H1 (cell line): Measurements from ENCODE around the gene GIMAP7. TPM values are rescaled to one million over a fixed set of nuclear protein-coding genes. Genes with fewer than 3 reads are reported as not detected.

Experiments
- CTCF ChIA-PET: fragments of 300-600 bp; sonication (Branson Sonifier 250); formaldehyde crosslinking; loops from one replicate; lab custom pipeline; 2021; ENCODE audit not compliant: partially characterized antibody; lab: Charles Lee
- POLR2A ChIA-PET: fragments of 300-600 bp; sonication (Branson Sonifier 250); formaldehyde crosslinking; loops from one replicate; lab custom pipeline; 2021; ENCODE audit warnings: inconsistent platforms; ENCODE audit not compliant: partially characterized antibody; lab: Charles Lee
- DNase-seq, 2 experiments: peaks; one replicate each; pipeline versions ENCODE4 v3.0.0 to v3.0.0-alpha.2; 2010 to 2022; ENCODE audit warnings: low spot score in 2 of 2, low read depth in 1 of 2, mixed read lengths in 1 of 2
- FAIRE-seq: peaks from 2 replicates; lab custom pipeline; 2011; peaks lifted over from hg19 to GRCh38; lab: Jason Lieb, UNC
- H2AFZ ChIP-seq: 2 replicates; pipeline ENCODE4 v1.8.1; 2012; ENCODE audit warnings: low read length, inconsistent platforms
- H2AK5ac ChIP-seq: 2 replicates; pipeline ENCODE4 v1.6.1; 2013; ENCODE audit warnings: low read depth, low read length
- H2BK120ac ChIP-seq: replicated peaks from 2 replicates; pipeline ENCODE3; 2013; ENCODE audit warnings: low read depth, low read length, inconsistent platforms
- H2BK12ac ChIP-seq: 2 replicates; pipeline ENCODE4 v1.6.1; 2013; ENCODE audit warnings: low read depth, low read length
- H2BK15ac ChIP-seq: 2 replicates; pipeline ENCODE4 v1.6.1; 2013; ENCODE audit warnings: low read length
- H2BK20ac ChIP-seq: 2 replicates; pipeline ENCODE4 v1.6.1; 2013; ENCODE audit warnings: low read length
- H2BK5ac ChIP-seq: 2 replicates; pipeline ENCODE4 v1.6.1; 2013; ENCODE audit warnings: low read depth, low read length
- H3K14ac ChIP-seq: 2 replicates; pipeline ENCODE4 v1.6.1; 2013; ENCODE audit warnings: inconsistent platforms; ENCODE audit not compliant: insufficient read length
- H3K18ac ChIP-seq: 2 replicates; pipeline ENCODE4 v1.6.1; 2013; ENCODE audit warnings: low read length; ENCODE audit errors: extremely low read depth
- H3K23ac ChIP-seq: 2 replicates; pipeline ENCODE4 v1.6.1; 2013; ENCODE audit warnings: inconsistent platforms; ENCODE audit not compliant: insufficient read length
- H3K23me2 ChIP-seq: 2 replicates; pipeline ENCODE4 v1.6.1; 2013; ENCODE audit warnings: low read depth, low read length
- H3K27ac ChIP-seq: 2 replicates; pipeline ENCODE4 v1.6.1; 2011; ENCODE audit warnings: low read depth, low read length, inconsistent platforms
- H3K27me3 ChIP-seq, 4 experiments: replicated peaks in 1 of 4; 1 replicate in 1 of 4; 2 replicates in 3 of 4; pipeline versions ENCODE4 v1.6.1 to v1.8.1; 2011 to 2013; ENCODE audit warnings: low read length in 3 of 4, mild to moderate bottlenecking in 3 of 4, inconsistent platforms in 2 of 4, mixed read lengths in 2 of 4, moderate library complexity in 1 of 4; ENCODE audit not compliant: control insufficient read depth in 3 of 4, insufficient read depth in 3 of 4; ENCODE audit errors: extremely low read depth in 1 of 4
- H3K36me3 ChIP-seq, 4 experiments: 2 replicates each; pipeline versions ENCODE4 v1.6.1 to v1.8.1; 2011 to 2013; ENCODE audit warnings: mild to moderate bottlenecking in 4 of 4, low read length in 3 of 4, moderate library complexity in 2 of 4, control low read depth in 1 of 4, inconsistent platforms in 1 of 4; ENCODE audit not compliant: insufficient read depth in 4 of 4, control insufficient read depth in 2 of 4
- H3K4ac ChIP-seq: replicated peaks from 2 replicates; pipeline ENCODE3; 2013; ENCODE audit warnings: low read length, low read depth, mixed read lengths, inconsistent platforms; ENCODE audit not compliant: insufficient read length
- H3K4me1 ChIP-seq, 4 experiments: replicated peaks in 1 of 4; 1 replicate in 1 of 4; 2 replicates in 3 of 4; pipeline versions ENCODE4 v1.6.1 to v1.8.1; 2011 to 2013; ENCODE audit warnings: low read length in 3 of 4, inconsistent platforms in 2 of 4, mixed read lengths in 1 of 4; ENCODE audit not compliant: insufficient read depth in 4 of 4, control insufficient read depth in 3 of 4
- H3K4me2 ChIP-seq, 2 experiments: 2 replicates each; pipeline versions ENCODE4 v1.6.1 to v1.8.1; 2011 to 2013; ENCODE audit warnings: low read depth in 2 of 2, low read length in 2 of 2, control low read depth in 1 of 2, inconsistent platforms in 1 of 2, mild to moderate bottlenecking in 1 of 2; ENCODE audit not compliant: insufficient read depth in 1 of 2
- H3K4me3 ChIP-seq, 4 experiments: fragments of 200-600, 300-600 bp in 1 of 4; sonication (generic), shearing (Covaris generic), sonication (Bioruptor Twin) in 1 of 4; 2 replicates each; pipeline versions ENCODE4 v1.5.1 to v1.8.1; 2011 to 2016; ENCODE audit warnings: low read length in 4 of 4, low read depth in 3 of 4, control low read depth in 2 of 4, inconsistent platforms in 2 of 4, mild to moderate bottlenecking in 2 of 4, mixed read lengths in 1 of 4, moderate library complexity in 1 of 4; ENCODE audit not compliant: insufficient read depth in 2 of 4; ENCODE audit errors: extremely low read depth in 1 of 4
- H3K56ac ChIP-seq: replicated peaks from 2 replicates; pipeline ENCODE3; 2013; ENCODE audit warnings: low read depth, mild to moderate bottlenecking, mixed read lengths, low read length, inconsistent platforms; ENCODE audit not compliant: insufficient read length
- H3K79me1 ChIP-seq: 2 replicates; pipeline ENCODE4 v1.6.1; 2013; ENCODE audit warnings: low read depth, low read length, control low read depth
- H3K79me2 ChIP-seq, 2 experiments: 2 replicates each; pipeline versions ENCODE4 v1.6.1 to v1.8.1; 2012 to 2013; ENCODE audit warnings: low read length in 2 of 2, mild to moderate bottlenecking in 2 of 2, inconsistent platforms in 1 of 2; ENCODE audit not compliant: insufficient read depth in 2 of 2, control insufficient read depth in 1 of 2
- H3K9ac ChIP-seq, 4 experiments: replicated peaks in 1 of 4; 1 replicate in 1 of 4; 2 replicates in 3 of 4; pipeline versions ENCODE4 v1.6.1 to v1.8.1; 2011 to 2013; ENCODE audit warnings: low read depth in 3 of 4, low read length in 3 of 4, control low read depth in 2 of 4, mild to moderate bottlenecking in 2 of 4, moderate library complexity in 2 of 4, inconsistent platforms in 1 of 4; ENCODE audit errors: extremely low read depth in 1 of 4
- H3K9me3 ChIP-seq, 2 experiments: 2 replicates each; pipeline versions ENCODE4 v1.6.1 to v1.8.1; 2012 to 2013; ENCODE audit warnings: mild to moderate bottlenecking in 2 of 2, moderate library complexity in 2 of 2, control low read depth in 1 of 2, inconsistent platforms in 1 of 2, low read depth in 1 of 2, low read length in 1 of 2, mixed read lengths in 1 of 2; ENCODE audit not compliant: insufficient read depth in 2 of 2
- H4K20me1 ChIP-seq, 2 experiments: replicated peaks in 1 of 2; 2 replicates each; pipeline versions ENCODE3 to v1.8.1; 2011 to 2013; ENCODE audit warnings: inconsistent platforms in 2 of 2, low read length in 2 of 2, mild to moderate bottlenecking in 1 of 2; ENCODE audit not compliant: insufficient read depth in 2 of 2, control insufficient read depth in 1 of 2
- H4K5ac ChIP-seq: 2 replicates; pipeline ENCODE4 v1.6.1; 2013; ENCODE audit warnings: low read length, low read depth, mixed read lengths, inconsistent platforms; ENCODE audit not compliant: insufficient read length
- H4K8ac ChIP-seq: 2 replicates; pipeline ENCODE4 v1.8.0; 2013; ENCODE audit warnings: mild to moderate bottlenecking, moderate library complexity, low read length, inconsistent platforms; ENCODE audit not compliant: insufficient read depth; ENCODE audit errors: extremely low read depth
- H4K91ac ChIP-seq: replicated peaks from 2 replicates; pipeline ENCODE3; 2013; ENCODE audit warnings: low read length, mixed read lengths, inconsistent platforms; ENCODE audit not compliant: insufficient read length
- CREB1 ChIP-seq: IDR thresholded peaks from 2 replicates; pipeline ENCODE4 v1.6.1; 2012; ENCODE audit warnings: inconsistent platforms
- CTCF ChIP-seq, 3 experiments: IDR thresholded peaks; 1 replicate in 2 of 3; 2 replicates in 1 of 3; pipeline versions ENCODE4 v1.5.1 to v1.6.1; 2011; ENCODE audit warnings: low read length in 3 of 3, mild to moderate bottlenecking in 3 of 3, inconsistent platforms in 2 of 3, low read depth in 1 of 3, moderate library complexity in 1 of 3; ENCODE audit not compliant: insufficient read depth in 1 of 3; ENCODE audit errors: control extremely low read depth in 1 of 3
- RAD21 ChIP-seq, 2 experiments: IDR thresholded peaks in 1 of 2; conservative IDR thresholded peaks in 1 of 2; 2 replicates each; pipeline ENCODE4 v1.6.1; 2011; ENCODE audit warnings: low read depth in 2 of 2, low read length in 2 of 2, improper control_type of control experiment in 1 of 2, inconsistent platforms in 1 of 2, mild to moderate bottlenecking in 1 of 2, moderate library complexity in 1 of 2
- USF2 ChIP-seq: IDR thresholded peaks from 2 replicates; pipeline ENCODE4 v1.6.1; 2011; ENCODE audit warnings: low read length, improper control_type of control experiment
- YY1 ChIP-seq: IDR thresholded peaks from 2 replicates; pipeline ENCODE4 v1.6.1; 2011; ENCODE audit warnings: low read depth, mild to moderate bottlenecking, low read length
- WGBS, 2 experiments: shearing (Covaris generic) in 1 of 2; methylation state at CpG; one replicate each; pipeline versions ENCODE4 v1.1.6 to v1.1.7; 2013 to 2015; ENCODE audit warnings: low lambda C conversion rate in 2 of 2, mixed read lengths in 2 of 2, inconsistent platforms in 1 of 2, low coverage in 1 of 2, missing lambda C conversion rate in 1 of 2; ENCODE audit not compliant: insufficient replicate concordance in 2 of 2, insufficient coverage in 1 of 2, insufficient read length in 1 of 2; ENCODE audit errors: extremely low coverage in 1 of 2, missing lambda C conversion rate in 1 of 2; 5-methylcytosine and 5-hydroxymethylcytosine counted together
- polyA plus RNA-seq, 7 experiments: library from polyadenylated mRNA; depleted of rRNA in 3 of 7; stranded (reverse) in 5 of 7; unstranded in 2 of 7; fragments of >200 nt in 5 of 7; fragments of 200-250 nt in 2 of 7; gene quantifications; 1 replicate in 5 of 7; 2 replicates in 1 of 7; 4 replicates in 1 of 7; pipeline versions ENCODE4 v1.2.1 to v1.2.3, GENCODE V29; 2011 to 2013; ENCODE audit warnings: missing spikeins in 2 of 7, mixed read lengths in 2 of 7
- total RNA-seq: library from RNA; stranded (reverse); fragmentation: NEBNext Ultra II Directional; extraction: Animal tissue kit (Norgen Biotek cat#: 25700); gene quantifications from 2 replicates; pipeline ENCODE4 v1.2.1, GENCODE V29; 2021

The GIMAP7 gene
- total and polyA plus RNA-seq, 2 of the 8 experiments (the other 6 are each of a cell fraction or from before 2014, with no cell fraction given) = not detected

GRCh38 chr7:150476819-150477631, 37.6 kb upstream of the GIMAP7 start:
- H3K4me2 ChIP-seq = no peak overlapping the region
- WGBS, 2 experiments = 91% methylated on average over 25 of the region's 25 CpGs; no CpG with 5 or more reads in 1 of the 2 experiments
- H3K27me3 ChIP-seq = no peaks in the 10 kb centered on the region
- H3K4ac ChIP-seq = no peak overlapping the region
- FAIRE-seq = no peak
- no peak overlapping the region for H2BK20ac ChIP-seq
- no peak overlapping the region for H4K5ac ChIP-seq
- H2AFZ ChIP-seq = no peak overlapping the region
- H3K23me2 ChIP-seq = no peaks in the 10 kb centered on the region
- no peak overlapping the region for H4K91ac ChIP-seq
- H4K8ac ChIP-seq = no peak overlapping the region
- H2BK12ac ChIP-seq = no peak overlapping the region
- CTCF ChIA-PET = no interaction called here
- H4K20me1 ChIP-seq = no peaks in the 10 kb centered on the region
- H3K4me1 ChIP-seq = peaks cover 0 to 3% (median 0%) of the 10 kb centered on the region in 4 experiments; a peak in 1 of 7 replicates
- H3K23ac ChIP-seq = no peak overlapping the region
- H2AK5ac ChIP-seq = no peak overlapping the region
- no peak overlapping the region for H2BK15ac ChIP-seq
- H3K4me3 ChIP-seq = no peak overlapping the region
- no peaks in the 10 kb centered on the region for H3K79me2 ChIP-seq
- H3K18ac ChIP-seq = no peak overlapping the region
- no peak overlapping the region for H3K56ac ChIP-seq
- no peak overlapping the region for H3K27ac ChIP-seq
- no peak overlapping the region for H3K14ac ChIP-seq
- DNase-seq = no peak
- H3K79me1 ChIP-seq = no peaks in the 10 kb centered on the region
- H3K9me3 ChIP-seq = no peaks in the 10 kb centered on the region
- H2BK5ac ChIP-seq = no peak overlapping the region
- H3K36me3 ChIP-seq = no peaks in the 10 kb centered on the region
- H2BK120ac ChIP-seq = no peak overlapping the region
- POLR2A ChIA-PET = no interaction called here
- TF ChIP-seq CTCF (IDR thresholded peaks at IDR 0.05; ENCODE audit: control extremely low read depth in 1 of 3, insufficient read depth in 1 of 3, low read depth in 1 of 3, low read length in 3 of 3) (no peak), USF2 (no peak), CREB1 (no peak), YY1 (no peak), RAD21 (IDR thresholded peaks at IDR 0.05 in 1 of 2, conservative IDR thresholded peaks at IDR 0.05 in 1 of 2; ENCODE audit: low read depth in 2 of 2, low read length in 2 of 2) (no peak)
- H3K9ac ChIP-seq = no peak overlapping the region
